A549 treated with Mapracorat at 1 μM for 4 hours (cell line): ENCODE results near the gene SACS. TPM values are rescaled to one million over a fixed set of nuclear protein-coding genes. Genes with fewer than 3 reads are reported as not detected.

Experiments used
- total RNA-seq: library from RNA; stranded (reverse); fragments of 200-300 nt; extraction: Qiagen RNA extraction; gene quantifications from 5 replicates; pipeline ENCODE4 v1.2.3, GENCODE V29; 2022

Gene SACS, protein sequence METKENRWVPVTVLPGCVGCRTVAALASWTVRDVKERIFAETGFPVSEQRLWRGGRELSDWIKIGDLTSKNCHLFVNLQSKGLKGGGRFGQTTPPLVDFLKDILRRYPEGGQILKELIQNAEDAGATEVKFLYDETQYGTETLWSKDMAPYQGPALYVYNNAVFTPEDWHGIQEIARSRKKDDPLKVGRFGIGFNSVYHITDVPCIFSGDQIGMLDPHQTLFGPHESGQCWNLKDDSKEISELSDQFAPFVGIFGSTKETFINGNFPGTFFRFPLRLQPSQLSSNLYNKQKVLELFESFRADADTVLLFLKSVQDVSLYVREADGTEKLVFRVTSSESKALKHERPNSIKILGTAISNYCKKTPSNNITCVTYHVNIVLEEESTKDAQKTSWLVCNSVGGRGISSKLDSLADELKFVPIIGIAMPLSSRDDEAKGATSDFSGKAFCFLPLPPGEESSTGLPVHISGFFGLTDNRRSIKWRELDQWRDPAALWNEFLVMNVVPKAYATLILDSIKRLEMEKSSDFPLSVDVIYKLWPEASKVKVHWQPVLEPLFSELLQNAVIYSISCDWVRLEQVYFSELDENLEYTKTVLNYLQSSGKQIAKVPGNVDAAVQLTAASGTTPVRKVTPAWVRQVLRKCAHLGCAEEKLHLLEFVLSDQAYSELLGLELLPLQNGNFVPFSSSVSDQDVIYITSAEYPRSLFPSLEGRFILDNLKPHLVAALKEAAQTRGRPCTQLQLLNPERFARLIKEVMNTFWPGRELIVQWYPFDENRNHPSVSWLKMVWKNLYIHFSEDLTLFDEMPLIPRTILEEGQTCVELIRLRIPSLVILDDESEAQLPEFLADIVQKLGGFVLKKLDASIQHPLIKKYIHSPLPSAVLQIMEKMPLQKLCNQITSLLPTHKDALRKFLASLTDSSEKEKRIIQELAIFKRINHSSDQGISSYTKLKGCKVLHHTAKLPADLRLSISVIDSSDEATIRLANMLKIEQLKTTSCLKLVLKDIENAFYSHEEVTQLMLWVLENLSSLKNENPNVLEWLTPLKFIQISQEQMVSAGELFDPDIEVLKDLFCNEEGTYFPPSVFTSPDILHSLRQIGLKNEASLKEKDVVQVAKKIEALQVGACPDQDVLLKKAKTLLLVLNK (N-terminal part only)
- total RNA-seq = 9.4 to 13.3 TPM (median 12.9 TPM) in 5 replicates

DNA sequence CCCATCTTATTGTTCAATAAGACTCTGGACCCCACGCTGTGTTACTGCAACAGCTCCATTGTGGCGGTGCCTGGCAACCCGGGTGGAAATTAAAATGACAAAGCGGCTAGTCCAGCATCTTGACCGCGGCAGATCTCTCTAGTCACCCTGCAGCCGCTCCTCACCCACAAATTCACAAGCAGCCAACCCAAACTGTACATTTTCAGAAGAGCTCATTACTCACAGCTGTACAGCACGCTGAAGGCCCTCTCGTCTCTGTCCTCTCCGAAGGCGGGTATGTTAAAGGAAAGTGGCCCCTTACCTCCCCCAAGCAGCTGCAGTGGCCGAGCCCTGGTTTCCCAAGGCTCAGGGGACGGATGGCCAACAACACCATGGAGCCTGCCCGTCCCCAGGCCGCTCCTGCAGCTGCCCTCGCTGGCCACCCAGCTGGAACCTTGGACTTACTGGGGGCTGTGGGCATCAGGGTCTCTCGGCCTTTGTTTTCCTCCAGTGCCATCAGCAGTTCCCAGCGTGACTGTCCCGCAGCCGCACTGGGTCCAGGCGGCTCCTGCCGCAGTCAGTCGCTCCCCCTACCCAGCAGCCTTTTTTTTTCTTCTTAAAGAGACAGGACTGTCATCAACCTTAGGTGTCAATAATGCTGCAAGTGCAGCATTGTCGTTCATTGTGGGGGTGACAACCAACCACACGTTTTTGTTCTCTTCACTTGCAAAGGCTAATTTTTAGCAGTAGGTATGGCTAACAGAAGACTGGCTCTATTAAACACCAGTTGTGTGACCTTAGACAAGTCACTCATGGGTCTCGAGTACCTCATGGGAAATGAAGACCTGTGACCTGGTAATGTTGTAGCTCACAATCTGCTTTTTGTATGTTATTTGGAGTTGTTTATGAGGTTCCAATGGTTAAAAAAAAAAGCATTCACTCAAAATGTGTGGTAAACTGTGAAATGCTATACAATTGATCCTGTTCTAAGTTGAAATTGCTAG lies at the start of gene SACS:
TSS of gene SACS (minus strand) at position 532 of the 983 bp plus-strand sequence. CDS start 22,463 bp downstream, outside the sequence.

Other genes with a start within 250 kb of the SACS start
- gene TNFRSF19, start 136.7 kb upstream of the SACS start, total RNA-seq = 2.6 to 4.2 TPM (median 3.5 TPM) in 5 replicates